ENCODE data around the gene LRP1. TPM values are rescaled to one million over a fixed set of nuclear protein-coding genes. Genes with fewer than 3 reads are reported as not detected.

The LRP1 gene
- total and polyA plus RNA-seq, 2 of the 13 experiments (the other 11 are each of a cell fraction or from before 2014, with no cell fraction given): 14.7 to 30.8 TPM

- TF ChIP-seq, protein P1, sequence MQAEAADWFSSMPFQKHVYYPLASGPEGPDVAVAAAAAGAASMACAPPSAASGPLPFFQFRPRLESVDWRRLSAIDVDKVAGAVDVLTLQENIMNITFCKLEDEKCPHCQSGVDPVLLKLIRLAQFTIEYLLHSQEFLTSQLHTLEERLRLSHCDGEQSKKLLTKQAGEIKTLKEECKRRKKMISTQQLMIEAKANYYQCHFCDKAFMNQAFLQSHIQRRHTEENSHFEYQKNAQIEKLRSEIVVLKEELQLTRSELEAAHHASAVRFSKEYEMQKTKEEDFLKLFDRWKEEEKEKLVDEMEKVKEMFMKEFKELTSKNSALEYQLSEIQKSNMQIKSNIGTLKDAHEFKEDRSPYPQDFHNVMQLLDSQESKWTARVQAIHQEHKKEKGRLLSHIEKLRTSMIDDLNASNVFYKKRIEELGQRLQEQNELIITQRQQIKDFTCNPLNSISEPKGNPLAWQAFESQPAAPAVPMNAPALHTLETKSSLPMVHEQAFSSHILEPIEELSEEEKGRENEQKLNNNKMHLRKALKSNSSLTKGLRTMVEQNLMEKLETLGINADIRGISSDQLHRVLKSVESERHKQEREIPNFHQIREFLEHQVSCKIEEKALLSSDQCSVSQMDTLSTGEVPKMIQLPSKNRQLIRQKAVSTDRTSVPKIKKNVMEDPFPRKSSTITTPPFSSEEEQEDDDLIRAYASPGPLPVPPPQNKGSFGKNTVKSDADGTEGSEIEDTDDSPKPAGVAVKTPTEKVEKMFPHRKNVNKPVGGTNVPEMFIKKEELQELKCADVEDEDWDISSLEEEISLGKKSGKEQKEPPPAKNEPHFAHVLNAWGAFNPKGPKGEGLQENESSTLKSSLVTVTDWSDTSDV (CRISPR knock-in tag; IDR thresholded peaks at IDR 0.05): 0 out of 2 replicates have a peak, but pooled peaks have one; percentile 7
- TF ChIP-seq TGIF2 (CRISPR knock-in tag; IDR thresholded peaks at IDR 0.05) (0 out of 2 replicates have a peak, but pooled peaks have one; percentile 40), ZNF30 (CRISPR knock-in tag; IDR thresholded peaks at IDR 0.05) (peak; percentile 45; the same call in 1 of the 2 replicates), JUN (CRISPR knock-in tag; IDR thresholded peaks at IDR 0.05) (no peak), ZFP36 (IDR thresholded peaks at IDR 0.05; ENCODE audit: borderline replicate concordance, low read depth, low read length, partially characterized antibody) (no peak), HOXA3 (CRISPR knock-in tag; IDR thresholded peaks at IDR 0.05) (peak; percentile 8; the same call in 1 of the 2 replicates), ZNF343 (CRISPR knock-in tag; IDR thresholded peaks at IDR 0.05) (peak; percentile 61; the same call in 1 of the 2 replicates), KMT2B (CRISPR knock-in tag; IDR thresholded peaks at IDR 0.05) (peak; percentile 22; the same call in 1 of the 2 replicates), CTCF (CRISPR knock-in tag; IDR thresholded peaks at IDR 0.05) (peak; percentile 37), PHF5A (CRISPR knock-in tag; IDR thresholded peaks at IDR 0.05; ENCODE audit: low read depth, unreplicated experiment) (no peak), ZNF749 (CRISPR knock-in tag; IDR thresholded peaks at IDR 0.05; ENCODE audit: borderline replicate concordance) (no peak), PHF21A (CRISPR knock-in tag; IDR thresholded peaks at IDR 0.05) (peak; percentile 41; the same call in 1 of the 2 replicates), LCORL (IDR thresholded peaks at IDR 0.05) (no peak), LCORL (CRISPR knock-in tag; IDR thresholded peaks at IDR 0.05) (peak; percentile 72), CSRNP1 (CRISPR knock-in tag; IDR thresholded peaks at IDR 0.05) (no peak), POLR2AphosphoS5 (IDR thresholded peaks at IDR 0.05; ENCODE audit: low read depth, low read length) (peak; percentile 58), HNF4A (CRISPR knock-in tag; IDR thresholded peaks at IDR 0.05) (peak; percentile 17; the same call in 1 of the 2 replicates), MTF1 (CRISPR knock-in tag; IDR thresholded peaks at IDR 0.05) (no peak)
- TF ChIP-seq, protein P2, sequence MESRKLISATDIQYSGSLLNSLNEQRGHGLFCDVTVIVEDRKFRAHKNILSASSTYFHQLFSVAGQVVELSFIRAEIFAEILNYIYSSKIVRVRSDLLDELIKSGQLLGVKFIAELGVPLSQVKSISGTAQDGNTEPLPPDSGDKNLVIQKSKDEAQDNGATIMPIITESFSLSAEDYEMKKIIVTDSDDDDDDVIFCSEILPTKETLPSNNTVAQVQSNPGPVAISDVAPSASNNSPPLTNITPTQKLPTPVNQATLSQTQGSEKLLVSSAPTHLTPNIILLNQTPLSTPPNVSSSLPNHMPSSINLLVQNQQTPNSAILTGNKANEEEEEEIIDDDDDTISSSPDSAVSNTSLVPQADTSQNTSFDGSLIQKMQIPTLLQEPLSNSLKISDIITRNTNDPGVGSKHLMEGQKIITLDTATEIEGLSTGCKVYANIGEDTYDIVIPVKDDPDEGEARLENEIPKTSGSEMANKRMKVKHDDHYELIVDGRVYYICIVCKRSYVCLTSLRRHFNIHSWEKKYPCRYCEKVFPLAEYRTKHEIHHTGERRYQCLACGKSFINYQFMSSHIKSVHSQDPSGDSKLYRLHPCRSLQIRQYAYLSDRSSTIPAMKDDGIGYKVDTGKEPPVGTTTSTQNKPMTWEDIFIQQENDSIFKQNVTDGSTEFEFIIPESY (CRISPR knock-in tag; IDR thresholded peaks at IDR 0.05): no peak
- TF ChIP-seq, protein P3, sequence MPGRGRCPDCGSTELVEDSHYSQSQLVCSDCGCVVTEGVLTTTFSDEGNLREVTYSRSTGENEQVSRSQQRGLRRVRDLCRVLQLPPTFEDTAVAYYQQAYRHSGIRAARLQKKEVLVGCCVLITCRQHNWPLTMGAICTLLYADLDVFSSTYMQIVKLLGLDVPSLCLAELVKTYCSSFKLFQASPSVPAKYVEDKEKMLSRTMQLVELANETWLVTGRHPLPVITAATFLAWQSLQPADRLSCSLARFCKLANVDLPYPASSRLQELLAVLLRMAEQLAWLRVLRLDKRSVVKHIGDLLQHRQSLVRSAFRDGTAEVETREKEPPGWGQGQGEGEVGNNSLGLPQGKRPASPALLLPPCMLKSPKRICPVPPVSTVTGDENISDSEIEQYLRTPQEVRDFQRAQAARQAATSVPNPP (CRISPR knock-in tag; IDR thresholded peaks at IDR 0.05): no peak
Measured at GRCh38 chr12:57110104-57111030, 17.9 kb upstream of the LRP1 start (continued).

Data from HepG2 (cell line).